GM18861 (cell line): Measurements from ENCODE around the gene SPATA33.
"Not testable (repeated sequence)": the region's sequence is repeated elsewhere in the genome, so short reads cannot be mapped to it uniquely, and the experiment has no call there.

Experiments
- ATAC-seq: cut with Tn5 transposase; IDR thresholded peaks from one replicate; pipeline ENCODE4 v1.9.1; 2021; ENCODE audit not compliant: unreplicated experiment

Gene SPATA33

GRCh38 chr16:89691231-89691985, 33.8 kb downstream of the SPATA33 start:
- ATAC-seq, result no peak

GRCh38 chr16:89691986-89692569, 34.4 kb downstream of the SPATA33 start:
- no peak for ATAC-seq

- no peak for ATAC-seq
Observed at GRCh38 chr16:89693289-89693731, 35.7 kb downstream of the SPATA33 start.

GRCh38 chr16:89693931-89694783, 36.5 kb downstream of the SPATA33 start:
- ATAC-seq, result no peak

GRCh38 chr16:89694784-89695085, 37.1 kb downstream of the SPATA33 start:
- ATAC-seq, result not testable (repeated sequence)

GRCh38 chr16:89695086-89695874, 37.6 kb downstream of the SPATA33 start:
- no peak for ATAC-seq

GRCh38 chr16:89695875-89696669, 38.4 kb downstream of the SPATA33 start:
- no peak for ATAC-seq

GRCh38 chr16:89696670-89697128, 39.1 kb downstream of the SPATA33 start:
- ATAC-seq, result no peak

GRCh38 chr16:89697161-89697615, 39.6 kb downstream of the SPATA33 start:
- ATAC-seq, result no peak

- no peak for ATAC-seq
Observed at GRCh38 chr16:89697616-89698331, 40.1 kb downstream of the SPATA33 start.

- not testable (repeated sequence) for ATAC-seq
Observed at GRCh38 chr16:89698717-89699116, 41.1 kb downstream of the SPATA33 start.

- ATAC-seq, result peak; percentile 0
Observed at GRCh38 chr16:89699629-89700099, 42.0 kb downstream of the SPATA33 start.

GRCh38 chr16:89700100-89700648, 42.5 kb downstream of the SPATA33 start:
- ATAC-seq, result peak; percentile 38

- no peak for ATAC-seq
Observed at GRCh38 chr16:89700649-89701424, 43.2 kb downstream of the SPATA33 start.

GRCh38 chr16:89701425-89702406, 44.1 kb downstream of the SPATA33 start, which contains the start of gene SPATA2L:
SPATA2L (minus strand) TSS chr16:89701705; CDS start chr16:89701232, 473 bp downstream.
- peak; percentile 52 for ATAC-seq

- no peak for ATAC-seq
Observed at GRCh38 chr16:89704281-89704680, 46.6 kb downstream of the SPATA33 start.

GRCh38 chr16:89705006-89705405, 47.4 kb downstream of the SPATA33 start:
- no peak for ATAC-seq
